ENCODE data around the gene DHX30. TPM values are rescaled to one million over a fixed set of nuclear protein-coding genes. Genes with fewer than 3 reads are reported as not detected.

The DHX30 gene
- total RNA-seq, 1 donor from 2014 or later: 62.0 TPM

GRCh38 chr3:47841786-47842349 lies 38.9 kb downstream of the DHX30 start:
- intact Hi-C loops (cut with DNase I): loop anchor here (10.0 kb wide), 1 partner anchor 313 kb away; no protein-coding TSS in a partner anchor

GRCh38 chr3:47846186-47846879 lies 43.4 kb downstream of the DHX30 start:
- no peak for DNase-seq
- intact Hi-C loops (cut with DNase I): loop anchor here (10.0 kb wide), 1 partner anchor 308 kb away; no protein-coding TSS in a partner anchor

More at GRCh38 chr3:47841786-47842349, 38.9 kb downstream of the DHX30 start:
- DNase-seq (no peak), ATAC-seq (no peak)
- Histone ChIP-seq H3K4me1 (no peaks in the 10 kb centered on the region), H3K4me3 (no peak overlapping the region), H3K27ac (no peak overlapping the region), H3K36me3 (peaks cover 98% of the 10 kb centered on the region), H3K9me3 (no peaks in the 10 kb centered on the region), H3K27me3 (no peaks in the 10 kb centered on the region)
- TF ChIP-seq, protein P1, sequence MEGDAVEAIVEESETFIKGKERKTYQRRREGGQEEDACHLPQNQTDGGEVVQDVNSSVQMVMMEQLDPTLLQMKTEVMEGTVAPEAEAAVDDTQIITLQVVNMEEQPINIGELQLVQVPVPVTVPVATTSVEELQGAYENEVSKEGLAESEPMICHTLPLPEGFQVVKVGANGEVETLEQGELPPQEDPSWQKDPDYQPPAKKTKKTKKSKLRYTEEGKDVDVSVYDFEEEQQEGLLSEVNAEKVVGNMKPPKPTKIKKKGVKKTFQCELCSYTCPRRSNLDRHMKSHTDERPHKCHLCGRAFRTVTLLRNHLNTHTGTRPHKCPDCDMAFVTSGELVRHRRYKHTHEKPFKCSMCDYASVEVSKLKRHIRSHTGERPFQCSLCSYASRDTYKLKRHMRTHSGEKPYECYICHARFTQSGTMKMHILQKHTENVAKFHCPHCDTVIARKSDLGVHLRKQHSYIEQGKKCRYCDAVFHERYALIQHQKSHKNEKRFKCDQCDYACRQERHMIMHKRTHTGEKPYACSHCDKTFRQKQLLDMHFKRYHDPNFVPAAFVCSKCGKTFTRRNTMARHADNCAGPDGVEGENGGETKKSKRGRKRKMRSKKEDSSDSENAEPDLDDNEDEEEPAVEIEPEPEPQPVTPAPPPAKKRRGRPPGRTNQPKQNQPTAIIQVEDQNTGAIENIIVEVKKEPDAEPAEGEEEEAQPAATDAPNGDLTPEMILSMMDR (IDR thresholded peaks at IDR 0.05): no peak

GRCh38 chr3:47846880-47847248 lies 43.9 kb downstream of the DHX30 start:
- DNase-seq: no peak
- Histone ChIP-seq H3K27me3 (no peaks in the 10 kb centered on the region), H3K36me3 (peaks cover 97% of the 10 kb centered on the region), H3K4me3 (no peak overlapping the region), H3K27ac (no peak overlapping the region), H3K9me3 (no peaks in the 10 kb centered on the region), H3K4me1 (no peaks in the 10 kb centered on the region)
- intact Hi-C loops (cut with DNase I): loop anchor here (10.0 kb wide), 1 partner anchor 308 kb away; no protein-coding TSS in a partner anchor
- ATAC-seq: no peak
- TF ChIP-seq, protein P1 (IDR thresholded peaks at IDR 0.05): no peak

More at GRCh38 chr3:47846186-47846879, 43.4 kb downstream of the DHX30 start:
- no peak for ATAC-seq
- Histone ChIP-seq H3K9me3 (no peaks in the 10 kb centered on the region), H3K27ac (no peak overlapping the region), H3K4me1 (no peaks in the 10 kb centered on the region), H3K27me3 (no peaks in the 10 kb centered on the region), H3K36me3 (peaks cover 98% of the 10 kb centered on the region), H3K4me3 (no peak overlapping the region)
- TF ChIP-seq, protein P1 (IDR thresholded peaks at IDR 0.05): no peak

DNA sequence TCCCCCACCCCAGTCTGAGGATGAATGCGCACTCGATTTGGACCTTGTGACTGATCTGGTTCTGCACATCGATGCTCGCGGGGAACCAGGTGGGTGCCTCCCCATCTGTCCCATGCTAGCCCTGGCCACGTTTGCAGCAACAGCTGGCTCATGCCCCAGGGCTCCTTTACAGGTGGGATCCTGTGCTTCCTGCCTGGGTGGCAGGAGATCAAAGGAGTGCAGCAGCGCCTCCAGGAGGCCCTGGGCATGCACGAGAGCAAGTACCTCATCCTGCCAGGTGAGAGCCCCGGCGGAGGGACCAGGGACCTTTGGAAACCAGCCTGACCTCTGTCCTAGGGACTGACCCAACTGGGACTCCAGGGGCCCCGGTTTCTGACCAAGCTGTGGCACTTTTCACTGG lies 44.3 kb downstream of the DHX30 start:
- TF ChIP-seq, protein P1 (IDR thresholded peaks at IDR 0.05): no peak
- no peak overlapping the region for H3K27ac ChIP-seq
- peaks cover 94% of the 10 kb centered on the region for H3K36me3 ChIP-seq
- H3K9me3 ChIP-seq: no peaks in the 10 kb centered on the region
- ATAC-seq (no peak), DNase-seq (no peak)
- no peak overlapping the region for H3K4me3 ChIP-seq
- no peaks in the 10 kb centered on the region for H3K27me3 ChIP-seq
- no peaks in the 10 kb centered on the region for H3K4me1 ChIP-seq
- intact Hi-C loops (cut with DNase I): loop anchor here (10.0 kb wide), 1 partner anchor 308 kb away; no protein-coding TSS in a partner anchor

DNA sequence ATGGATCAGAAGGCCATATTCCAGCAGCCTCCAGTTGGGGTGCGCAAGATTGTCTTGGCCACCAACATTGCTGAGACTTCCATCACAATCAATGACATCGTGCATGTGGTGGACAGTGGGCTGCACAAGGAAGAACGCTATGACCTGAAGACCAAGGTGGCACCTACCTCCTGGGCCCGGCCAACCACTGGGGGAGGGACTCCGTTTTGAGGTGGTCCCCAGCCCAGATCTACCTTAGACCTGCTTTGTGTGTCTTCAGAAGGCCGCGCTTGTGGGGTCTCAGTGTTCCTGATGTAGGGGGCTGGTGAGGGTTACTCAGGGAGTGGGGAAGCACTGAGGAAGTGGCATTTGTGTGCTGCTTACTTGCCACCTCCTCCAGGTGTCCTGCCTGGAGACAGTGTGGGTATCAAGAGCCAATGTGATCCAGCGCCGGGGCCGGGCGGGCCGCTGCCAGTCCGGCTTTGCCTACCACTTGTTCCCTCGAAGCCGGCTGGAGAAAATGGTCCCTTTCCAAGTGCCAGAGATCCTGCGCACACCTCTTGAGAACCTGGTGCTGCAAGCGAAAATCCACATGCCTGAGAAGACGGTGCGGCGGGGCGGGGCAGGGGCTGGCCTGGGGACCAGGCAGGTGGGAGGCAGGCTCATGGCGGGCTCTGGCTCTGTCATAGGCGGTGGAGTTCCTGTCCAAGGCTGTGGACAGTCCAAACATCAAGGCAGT lies 45.0 kb downstream of the DHX30 start:
- no peak for DNase-seq
- no peak overlapping the region for H3K4me3 ChIP-seq
- TF ChIP-seq, protein P1 (IDR thresholded peaks at IDR 0.05): no peak
- H3K36me3 ChIP-seq: peaks cover 89% of the 10 kb centered on the region
- H3K4me1 ChIP-seq: no peaks in the 10 kb centered on the region
- no peak for ATAC-seq
- H3K27ac ChIP-seq: no peak overlapping the region
- intact Hi-C loops (cut with DNase I): loop anchor here (10.0 kb wide), 1 partner anchor 307 kb away; no protein-coding TSS in a partner anchor
- H3K9me3 ChIP-seq: no peaks in the 10 kb centered on the region
- no peaks in the 10 kb centered on the region for H3K27me3 ChIP-seq
